Skeletal muscle satellite cell (primary cell): Measurements from ENCODE around the gene UGGT2.
A peak's percentile ranks its signal among the peaks of the same experiment; 100 is the strongest.
"Not testable (repeated sequence)": the region's sequence is repeated elsewhere in the genome, so short reads cannot be mapped to it uniquely, and the experiment has no call there.

Experiments
- H3K27me3 ChIP-seq: 2 replicates; pipeline ENCODE4 v1.7.0; 2013; ENCODE audit warnings: low read length; ENCODE audit not compliant: control insufficient read depth, insufficient read depth
- H3K36me3 ChIP-seq: 2 replicates; pipeline ENCODE4 v1.7.0; 2013; ENCODE audit warnings: mild to moderate bottlenecking, control low read depth, low read length; ENCODE audit not compliant: insufficient read depth
- H3K4me1 ChIP-seq: 2 replicates; pipeline ENCODE4 v1.7.0; 2013; ENCODE audit warnings: low read length; ENCODE audit not compliant: control insufficient read depth, insufficient read depth
- H3K4me2 ChIP-seq: 2 replicates; pipeline ENCODE4 v1.7.0; 2013; ENCODE audit warnings: mild to moderate bottlenecking, low read length
- H3K4me3 ChIP-seq: 2 replicates; pipeline ENCODE4 v1.7.0; 2013; ENCODE audit warnings: low read length
- H3K9ac ChIP-seq: 2 replicates; pipeline ENCODE4 v1.7.0; 2013; ENCODE audit warnings: mild to moderate bottlenecking, low read depth, low read length, moderate library complexity
- H3K9me3 ChIP-seq: replicated peaks from 2 replicates; pipeline ENCODE4 v1.7.0; 2013; ENCODE audit warnings: mild to moderate bottlenecking, control low read depth, low read length

Gene UGGT2

DNA sequence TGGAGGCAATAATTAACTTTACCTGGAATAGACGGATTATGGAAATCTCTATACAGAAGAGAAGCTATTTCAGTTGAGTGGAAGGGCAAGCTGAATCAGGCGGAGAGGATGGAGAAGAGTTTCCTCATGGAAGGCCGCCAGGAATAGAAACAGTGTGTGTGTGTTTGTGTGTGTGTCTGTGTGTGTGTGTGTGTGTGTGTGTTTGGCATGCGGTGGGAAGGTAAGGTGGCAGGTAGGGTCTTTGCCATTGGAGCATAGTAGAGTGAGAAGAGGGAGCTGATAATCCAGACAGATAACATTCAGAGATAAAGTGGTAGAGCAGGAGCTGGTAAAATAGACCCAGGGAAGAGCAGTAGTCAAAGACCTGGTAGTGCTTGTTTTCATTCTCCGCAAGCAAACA, 27.5 kb upstream of the UGGT2 start:
- Histone ChIP-seq H3K9me3 (no peaks in the 10 kb centered on the region), H3K4me2 (no peak overlapping the region), H3K9ac (no peak overlapping the region), H3K27me3 (peaks cover 12% of the 10 kb centered on the region), H3K36me3 (no peaks in the 10 kb centered on the region), H3K4me3 (no peak overlapping the region), H3K4me1 (no peaks in the 10 kb centered on the region)

DNA sequence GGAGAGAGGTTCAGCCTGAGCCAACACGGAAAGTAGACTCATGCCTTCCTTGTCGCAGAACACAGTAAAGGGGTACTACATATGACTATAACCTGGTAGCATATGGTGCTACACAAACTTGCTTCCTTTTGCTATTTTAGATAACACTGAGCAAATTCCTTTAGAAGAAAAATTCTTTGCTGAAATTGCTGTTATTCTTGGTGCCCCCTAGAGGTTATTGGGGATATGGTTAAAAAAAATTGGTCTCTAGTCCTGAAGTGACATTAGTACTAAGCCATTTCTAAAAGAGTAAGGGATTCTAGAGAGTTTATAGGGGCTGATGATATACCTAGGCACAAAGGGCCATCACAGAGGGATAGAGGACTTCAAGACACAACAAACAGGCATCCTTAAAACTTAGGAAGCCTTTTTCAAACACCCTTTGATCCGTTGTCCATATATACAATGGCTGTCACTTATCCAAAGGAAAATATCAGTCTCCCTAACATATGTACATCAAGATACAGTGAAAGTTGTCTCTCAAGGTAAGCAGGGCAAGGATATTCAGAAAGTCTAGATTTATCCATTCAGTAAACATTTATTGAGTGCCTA, 22.8 kb upstream of the UGGT2 start:
- Histone ChIP-seq H3K27me3 (peaks cover 20% of the 10 kb centered on the region), H3K4me1 (no peaks in the 10 kb centered on the region)

DNA sequence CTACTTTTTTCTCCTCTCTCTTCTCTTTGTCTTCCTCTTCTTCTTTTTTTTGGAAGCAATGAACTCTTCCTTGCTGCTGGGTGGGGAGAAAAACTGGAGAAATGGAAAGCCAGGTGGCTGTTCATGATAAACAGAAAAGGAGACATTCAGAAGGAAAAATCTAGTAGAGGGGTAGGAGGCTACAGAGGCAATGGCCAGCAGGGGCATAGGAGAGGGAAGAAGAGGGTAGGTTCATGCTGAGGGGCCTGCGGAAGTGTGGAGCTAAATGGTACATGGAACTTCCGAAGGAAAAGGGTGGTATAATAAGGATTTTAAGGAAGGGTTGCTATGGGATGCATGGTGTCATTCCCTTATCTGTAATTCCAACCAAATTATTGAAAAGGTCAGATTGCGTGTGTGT, 19.2 kb upstream of the UGGT2 start:
- Histone ChIP-seq H3K4me1 (no peaks in the 10 kb centered on the region), H3K4me2 (no peak overlapping the region)

More for the DNA sequence above, 22.8 kb upstream of the UGGT2 start:
- H3K9ac ChIP-seq, result no peak overlapping the region
- no peaks in the 10 kb centered on the region for H3K36me3 ChIP-seq
- no peaks in the 10 kb centered on the region for H3K9me3 ChIP-seq
- no peak overlapping the region for H3K4me3 ChIP-seq
- no peak overlapping the region for H3K4me2 ChIP-seq

DNA sequence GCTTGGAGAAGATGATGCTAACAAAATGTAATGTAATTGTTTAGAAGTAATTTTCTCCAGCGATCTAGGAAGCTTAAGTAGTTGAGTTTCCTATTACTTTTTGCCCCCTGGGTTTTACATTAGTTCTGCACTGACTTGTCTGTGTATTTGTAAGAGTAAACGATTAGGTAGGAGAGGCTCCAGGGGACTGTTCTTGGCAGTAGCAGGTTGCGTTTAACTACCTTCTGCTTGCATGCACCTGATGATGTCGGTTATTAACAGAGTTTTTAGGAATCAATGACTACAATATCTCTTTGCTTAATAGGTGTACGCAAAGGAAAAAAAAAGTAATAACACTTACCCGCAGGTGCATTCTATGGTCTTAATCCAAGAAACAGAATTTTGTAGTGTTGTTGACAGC, 18.3 kb upstream of the UGGT2 start:
- H3K9me3 ChIP-seq, result no peaks in the 10 kb centered on the region
- H3K36me3 ChIP-seq, result no peaks in the 10 kb centered on the region
- H3K27me3 ChIP-seq, result peaks cover 19% of the 10 kb centered on the region
- no peaks in the 10 kb centered on the region for H3K4me1 ChIP-seq
- H3K4me2 ChIP-seq, result no peak overlapping the region
- H3K4me3 ChIP-seq, result no peak overlapping the region
- no peak overlapping the region for H3K9ac ChIP-seq

More for the DNA sequence above, 19.2 kb upstream of the UGGT2 start:
- Histone ChIP-seq H3K27me3 (peaks cover 26% of the 10 kb centered on the region), H3K9me3 (no peaks in the 10 kb centered on the region), H3K4me3 (no peak overlapping the region), H3K9ac (no peak overlapping the region), H3K36me3 (no peaks in the 10 kb centered on the region)

DNA sequence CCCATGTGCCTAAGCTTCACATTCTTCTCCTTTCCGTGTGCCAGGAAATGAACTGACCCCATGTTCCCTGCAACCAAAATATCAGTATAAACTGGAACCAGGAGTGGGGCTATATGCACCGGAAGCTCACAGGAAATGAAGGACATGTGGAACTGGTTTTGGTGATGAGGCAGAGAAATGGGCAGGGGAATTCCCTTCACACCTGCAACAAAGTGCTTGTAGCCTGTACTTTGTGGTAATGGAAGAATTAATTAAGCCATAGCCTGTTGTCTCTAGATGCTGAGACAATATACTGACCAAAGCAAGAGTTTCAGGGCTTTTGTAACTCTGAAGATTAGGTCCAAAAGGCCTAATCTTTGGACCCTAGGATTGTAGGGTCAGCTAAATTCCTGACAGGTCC, 15.5 kb upstream of the UGGT2 start:
- H3K9me3 ChIP-seq, result no peaks in the 10 kb centered on the region
- H3K4me1 ChIP-seq, result no peaks in the 10 kb centered on the region
- no peak overlapping the region for H3K4me2 ChIP-seq
- no peak overlapping the region for H3K4me3 ChIP-seq
- no peak overlapping the region for H3K9ac ChIP-seq
- H3K27me3 ChIP-seq, result peaks cover 33% of the 10 kb centered on the region
- no peaks in the 10 kb centered on the region for H3K36me3 ChIP-seq

DNA sequence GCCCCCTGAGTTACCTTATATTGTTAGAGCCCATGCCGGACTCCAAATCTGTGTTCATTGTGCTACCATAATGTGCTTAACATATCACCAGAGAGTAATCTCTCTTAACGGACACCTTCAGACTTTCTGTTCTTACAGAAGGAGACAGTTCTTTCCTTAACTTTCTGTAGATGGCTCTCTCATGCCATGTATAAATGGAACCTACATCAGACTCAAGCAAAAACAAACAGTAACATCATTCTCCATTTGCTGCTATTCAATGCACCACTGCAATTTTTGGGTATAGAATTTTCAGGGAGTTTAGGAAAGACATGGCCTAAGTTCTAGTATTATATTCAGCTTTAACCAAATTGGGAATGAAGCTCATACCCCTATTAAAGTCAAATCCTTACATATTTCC, 12.6 kb upstream of the UGGT2 start:
- Histone ChIP-seq H3K4me3 (no peak overlapping the region), H3K4me1 (no peaks in the 10 kb centered on the region), H3K27me3 (peaks cover 27% of the 10 kb centered on the region), H3K9me3 (no peaks in the 10 kb centered on the region), H3K4me2 (no peak overlapping the region), H3K9ac (no peak overlapping the region), H3K36me3 (no peaks in the 10 kb centered on the region)

DNA sequence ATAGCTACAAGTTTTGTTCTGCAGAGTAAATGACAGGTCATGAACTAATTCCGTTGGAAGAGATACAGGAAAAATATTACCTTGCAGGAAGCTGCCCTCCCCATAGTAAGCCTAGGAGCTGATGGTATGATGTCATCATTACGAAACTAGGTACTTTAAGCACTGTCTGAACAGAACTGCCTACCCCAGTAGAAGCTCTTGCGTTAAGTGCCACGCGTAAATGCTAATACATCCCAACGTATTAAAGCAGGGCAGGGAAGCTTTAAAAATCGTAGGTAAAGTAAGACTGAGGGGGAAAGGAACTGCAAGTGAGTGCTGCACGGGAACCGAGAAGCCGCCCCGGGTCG, 572 bp downstream of the UGGT2 start:
- H3K27me3 ChIP-seq, result no peaks in the 10 kb centered on the region
- peak overlapping the region; percentile 99 for H3K4me3 ChIP-seq
- peaks cover 8% of the 10 kb centered on the region for H3K4me1 ChIP-seq

DNA sequence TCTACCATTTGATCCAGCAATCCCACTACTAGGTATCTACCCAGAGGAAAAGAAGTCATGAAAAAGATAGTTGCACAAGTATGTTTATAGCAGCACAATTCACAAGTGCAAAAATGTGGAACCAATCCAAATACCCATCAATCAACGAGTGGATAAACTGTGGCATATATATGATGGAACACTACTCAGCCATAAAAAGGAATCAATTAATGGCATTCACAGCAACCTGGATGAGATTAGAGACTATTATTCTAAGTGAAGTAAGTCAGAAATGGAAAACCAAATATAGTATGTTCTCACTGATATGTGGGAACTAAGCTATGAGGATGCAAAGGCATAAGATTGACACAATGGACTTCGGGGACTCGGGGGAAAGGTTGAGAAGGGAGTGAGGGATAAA, 1.3 kb downstream of the UGGT2 start:
- H3K4me1 ChIP-seq, H3K27me3 ChIP-seq, H3K9me3 ChIP-seq, H3K9ac ChIP-seq, H3K36me3 ChIP-seq: not testable (repeated sequence)
- Histone ChIP-seq H3K4me2 (peak overlapping the region; percentile 92), H3K4me3 (peak overlapping the region; percentile 99)

More for the DNA sequence above, 572 bp downstream of the UGGT2 start:
- Histone ChIP-seq H3K9ac (peak overlapping the region; percentile 95), H3K36me3 (no peaks in the 10 kb centered on the region), H3K9me3 (no peaks in the 10 kb centered on the region), H3K4me2 (peak overlapping the region; percentile 92)

DNA sequence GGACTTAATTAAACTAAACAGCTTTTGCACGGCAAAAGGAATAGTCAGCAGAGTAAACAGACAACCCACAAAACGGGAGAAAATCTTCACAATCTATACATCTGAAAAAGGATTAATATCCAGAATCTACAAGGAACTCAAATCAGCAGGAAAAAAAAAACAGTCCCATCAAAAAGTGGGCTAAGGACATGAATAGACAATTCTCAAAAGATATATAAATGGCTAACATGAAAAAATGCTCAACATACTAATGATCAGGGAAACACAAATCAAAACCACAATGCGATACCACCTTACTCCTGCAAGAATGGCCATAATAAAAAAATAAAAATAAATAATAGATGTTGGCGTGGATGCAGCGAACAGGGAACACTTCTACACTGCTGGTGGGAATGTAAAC, 1.7 kb downstream of the UGGT2 start:
- peak overlapping the region; percentile 92 for H3K4me2 ChIP-seq
- not testable (repeated sequence) for H3K27me3 ChIP-seq, H3K36me3 ChIP-seq, H3K4me3 ChIP-seq, H3K9me3 ChIP-seq, H3K9ac ChIP-seq, H3K4me1 ChIP-seq

DNA sequence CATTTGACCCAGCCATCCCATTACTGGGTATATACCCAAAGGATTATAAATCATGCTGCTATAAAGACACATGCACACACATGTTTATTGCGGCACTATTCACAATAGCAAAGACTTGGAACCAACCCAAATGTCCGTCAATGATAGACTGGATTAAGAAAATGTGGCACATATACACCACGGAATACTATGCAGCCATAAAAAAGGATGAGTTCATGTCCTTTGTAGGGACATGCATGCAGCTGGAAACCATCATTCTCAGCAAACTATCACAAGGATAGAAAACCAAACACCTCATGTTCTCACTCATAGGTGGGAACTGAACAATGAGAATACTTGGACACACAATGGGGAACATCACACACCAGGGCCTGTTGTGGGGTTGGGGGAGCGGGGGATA, 2.2 kb downstream of the UGGT2 start:
- not testable (repeated sequence) for H3K4me1 ChIP-seq, H3K9ac ChIP-seq, H3K9me3 ChIP-seq, H3K27me3 ChIP-seq, H3K4me2 ChIP-seq, H3K36me3 ChIP-seq, H3K4me3 ChIP-seq

DNA sequence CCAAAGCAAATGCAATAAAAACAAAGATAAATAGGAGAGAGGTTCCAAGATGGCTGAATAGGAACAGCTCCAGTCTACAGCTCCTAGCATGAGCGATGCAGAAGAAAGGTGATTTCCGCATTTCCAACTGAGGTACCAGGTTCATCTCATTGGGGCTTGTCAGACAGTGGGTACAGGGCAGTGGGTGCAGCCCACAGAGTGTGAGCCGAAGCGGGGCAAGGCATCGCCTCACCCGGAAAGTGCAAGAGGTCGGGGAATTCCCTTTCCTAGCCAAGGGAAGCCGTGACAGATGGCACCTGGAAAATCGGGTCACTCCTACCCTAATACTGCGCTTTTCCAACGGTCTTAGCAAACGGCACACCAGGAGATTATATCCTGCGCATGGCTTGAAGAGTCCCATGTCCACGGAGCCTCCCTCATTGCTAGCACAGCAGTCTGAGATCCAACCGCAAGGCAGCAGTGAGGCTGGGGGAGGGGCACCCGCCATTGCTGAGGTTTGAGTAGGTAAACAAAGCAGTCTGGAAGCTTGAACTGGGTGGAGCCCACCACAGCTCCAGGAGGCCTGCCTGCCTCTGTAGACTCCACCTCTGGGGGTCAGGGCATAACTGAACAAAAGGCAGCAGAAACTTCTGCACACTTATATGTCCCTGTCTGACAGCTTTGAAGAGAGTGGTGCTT, 6.6 kb downstream of the UGGT2 start:
- H3K4me1 ChIP-seq, H3K27me3 ChIP-seq, H3K4me3 ChIP-seq, H3K36me3 ChIP-seq, H3K4me2 ChIP-seq, H3K9ac ChIP-seq, H3K9me3 ChIP-seq: not testable (repeated sequence)

DNA sequence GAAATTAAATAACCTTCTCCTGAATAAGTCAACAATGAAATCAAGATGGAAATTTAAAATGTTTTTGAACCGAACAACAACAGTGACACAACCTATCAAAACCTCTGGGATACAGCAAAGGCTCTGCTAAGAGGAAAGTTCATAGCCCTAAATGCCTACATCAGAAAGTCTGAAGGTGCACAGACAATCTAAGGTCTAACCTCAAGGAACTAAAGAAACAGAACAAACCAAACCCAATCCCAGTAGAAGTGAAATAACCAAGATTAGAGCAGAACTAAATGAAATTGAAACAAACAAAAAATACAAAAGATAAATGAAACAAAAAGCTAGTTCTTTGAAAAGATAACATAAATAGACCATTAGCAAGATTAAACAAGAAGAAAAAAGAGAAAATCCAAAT, 9.0 kb downstream of the UGGT2 start:
- no peak overlapping the region for H3K4me3 ChIP-seq
- no peaks in the 10 kb centered on the region for H3K9me3 ChIP-seq
- H3K27me3 ChIP-seq, result no peaks in the 10 kb centered on the region
- H3K9ac ChIP-seq, result no peak overlapping the region
- no peaks in the 10 kb centered on the region for H3K4me1 ChIP-seq
- H3K36me3 ChIP-seq, result no peaks in the 10 kb centered on the region
- no peak overlapping the region for H3K4me2 ChIP-seq
